NCI-H1105 (cell line): ENCODE data around the gene EFNA3.

Experiments
- DNase-seq: peaks from one replicate; lab custom pipeline; 2025; lab: John Stamatoyannopoulos, UW

The EFNA3 gene

GRCh38 chr1:155133799-155134281 lies 55.2 kb downstream of the EFNA3 start:
- no peak for DNase-seq

GRCh38 chr1:155134322-155134721 lies 55.7 kb downstream of the EFNA3 start:
- DNase-seq = no peak

- peak; percentile 37 for DNase-seq
Measured at GRCh38 chr1:155134880-155135414, 56.3 kb downstream of the EFNA3 start.

GRCh38 chr1:155135415-155136028 lies 56.9 kb downstream of the EFNA3 start, which contains the start of gene SLC50A1:
Gene SLC50A1 (plus strand): TSS chr1:155135852. CDS start chr1:155135912, 60 bp downstream.
- DNase-seq = peak; percentile 91

- no peak for DNase-seq
Measured at GRCh38 chr1:155136748-155137147, 58.1 kb downstream of the EFNA3 start.
